H1 (cell line): ENCODE measurements around the gene SPAG16. TPM values are rescaled to one million over a fixed set of nuclear protein-coding genes. Genes with fewer than 3 reads are reported as not detected.
"Not testable (repeated sequence)": the region's sequence is repeated elsewhere in the genome, so short reads cannot be mapped to it uniquely, and the experiment has no call there.

ENCODE experiments used
- CTCF ChIA-PET: fragments of 300-600 bp; sonication (Branson Sonifier 250); formaldehyde crosslinking; loops from one replicate; lab custom pipeline; 2021; ENCODE audit not compliant: partially characterized antibody; lab: Charles Lee
- POLR2A ChIA-PET: fragments of 300-600 bp; sonication (Branson Sonifier 250); formaldehyde crosslinking; loops from one replicate; lab custom pipeline; 2021; ENCODE audit warnings: inconsistent platforms; ENCODE audit not compliant: partially characterized antibody; lab: Charles Lee
- DNase-seq, 2 experiments: peaks; one replicate each; pipeline versions ENCODE4 v3.0.0 to v3.0.0-alpha.2; 2010 to 2022; ENCODE audit warnings: low spot score in 2 of 2, low read depth in 1 of 2, mixed read lengths in 1 of 2
- FAIRE-seq: peaks from 2 replicates; lab custom pipeline; 2011; peaks lifted over from hg19 to GRCh38; lab: Jason Lieb, UNC
- H2AFZ ChIP-seq: 2 replicates; pipeline ENCODE4 v1.8.1; 2012; ENCODE audit warnings: low read length, inconsistent platforms
- H2AK5ac ChIP-seq: 2 replicates; pipeline ENCODE4 v1.6.1; 2013; ENCODE audit warnings: low read depth, low read length
- H2BK120ac ChIP-seq: replicated peaks from 2 replicates; pipeline ENCODE3; 2013; ENCODE audit warnings: low read depth, low read length, inconsistent platforms
- H2BK12ac ChIP-seq: 2 replicates; pipeline ENCODE4 v1.6.1; 2013; ENCODE audit warnings: low read depth, low read length
- H2BK15ac ChIP-seq: 2 replicates; pipeline ENCODE4 v1.6.1; 2013; ENCODE audit warnings: low read length
- H2BK20ac ChIP-seq: 2 replicates; pipeline ENCODE4 v1.6.1; 2013; ENCODE audit warnings: low read length
- H2BK5ac ChIP-seq: 2 replicates; pipeline ENCODE4 v1.6.1; 2013; ENCODE audit warnings: low read depth, low read length
- H3K14ac ChIP-seq: 2 replicates; pipeline ENCODE4 v1.6.1; 2013; ENCODE audit warnings: inconsistent platforms; ENCODE audit not compliant: insufficient read length
- H3K18ac ChIP-seq: 2 replicates; pipeline ENCODE4 v1.6.1; 2013; ENCODE audit warnings: low read length; ENCODE audit errors: extremely low read depth
- H3K23ac ChIP-seq: 2 replicates; pipeline ENCODE4 v1.6.1; 2013; ENCODE audit warnings: inconsistent platforms; ENCODE audit not compliant: insufficient read length
- H3K23me2 ChIP-seq: 2 replicates; pipeline ENCODE4 v1.6.1; 2013; ENCODE audit warnings: low read depth, low read length
- H3K27ac ChIP-seq: 2 replicates; pipeline ENCODE4 v1.6.1; 2011; ENCODE audit warnings: low read depth, low read length, inconsistent platforms
- H3K27me3 ChIP-seq, 4 experiments: replicated peaks in 1 of 4; 1 replicate in 1 of 4; 2 replicates in 3 of 4; pipeline versions ENCODE4 v1.6.1 to v1.8.1; 2011 to 2013; ENCODE audit warnings: low read length in 3 of 4, mild to moderate bottlenecking in 3 of 4, inconsistent platforms in 2 of 4, mixed read lengths in 2 of 4, moderate library complexity in 1 of 4; ENCODE audit not compliant: control insufficient read depth in 3 of 4, insufficient read depth in 3 of 4; ENCODE audit errors: extremely low read depth in 1 of 4
- H3K36me3 ChIP-seq, 4 experiments: 2 replicates each; pipeline versions ENCODE4 v1.6.1 to v1.8.1; 2011 to 2013; ENCODE audit warnings: mild to moderate bottlenecking in 4 of 4, low read length in 3 of 4, moderate library complexity in 2 of 4, control low read depth in 1 of 4, inconsistent platforms in 1 of 4; ENCODE audit not compliant: insufficient read depth in 4 of 4, control insufficient read depth in 2 of 4
- H3K4ac ChIP-seq: replicated peaks from 2 replicates; pipeline ENCODE3; 2013; ENCODE audit warnings: low read length, low read depth, mixed read lengths, inconsistent platforms; ENCODE audit not compliant: insufficient read length
- H3K4me1 ChIP-seq, 4 experiments: replicated peaks in 1 of 4; 1 replicate in 1 of 4; 2 replicates in 3 of 4; pipeline versions ENCODE4 v1.6.1 to v1.8.1; 2011 to 2013; ENCODE audit warnings: low read length in 3 of 4, inconsistent platforms in 2 of 4, mixed read lengths in 1 of 4; ENCODE audit not compliant: insufficient read depth in 4 of 4, control insufficient read depth in 3 of 4
- H3K4me2 ChIP-seq, 2 experiments: 2 replicates each; pipeline versions ENCODE4 v1.6.1 to v1.8.1; 2011 to 2013; ENCODE audit warnings: low read depth in 2 of 2, low read length in 2 of 2, control low read depth in 1 of 2, inconsistent platforms in 1 of 2, mild to moderate bottlenecking in 1 of 2; ENCODE audit not compliant: insufficient read depth in 1 of 2
- H3K4me3 ChIP-seq, 4 experiments: fragments of 200-600, 300-600 bp in 1 of 4; sonication (generic), shearing (Covaris generic), sonication (Bioruptor Twin) in 1 of 4; 2 replicates each; pipeline versions ENCODE4 v1.5.1 to v1.8.1; 2011 to 2016; ENCODE audit warnings: low read length in 4 of 4, low read depth in 3 of 4, control low read depth in 2 of 4, inconsistent platforms in 2 of 4, mild to moderate bottlenecking in 2 of 4, mixed read lengths in 1 of 4, moderate library complexity in 1 of 4; ENCODE audit not compliant: insufficient read depth in 2 of 4; ENCODE audit errors: extremely low read depth in 1 of 4
- H3K56ac ChIP-seq: replicated peaks from 2 replicates; pipeline ENCODE3; 2013; ENCODE audit warnings: low read depth, mild to moderate bottlenecking, mixed read lengths, low read length, inconsistent platforms; ENCODE audit not compliant: insufficient read length
- H3K79me1 ChIP-seq: 2 replicates; pipeline ENCODE4 v1.6.1; 2013; ENCODE audit warnings: low read depth, low read length, control low read depth
- H3K79me2 ChIP-seq, 2 experiments: 2 replicates each; pipeline versions ENCODE4 v1.6.1 to v1.8.1; 2012 to 2013; ENCODE audit warnings: low read length in 2 of 2, mild to moderate bottlenecking in 2 of 2, inconsistent platforms in 1 of 2; ENCODE audit not compliant: insufficient read depth in 2 of 2, control insufficient read depth in 1 of 2
- H3K9ac ChIP-seq, 4 experiments: replicated peaks in 1 of 4; 1 replicate in 1 of 4; 2 replicates in 3 of 4; pipeline versions ENCODE4 v1.6.1 to v1.8.1; 2011 to 2013; ENCODE audit warnings: low read depth in 3 of 4, low read length in 3 of 4, control low read depth in 2 of 4, mild to moderate bottlenecking in 2 of 4, moderate library complexity in 2 of 4, inconsistent platforms in 1 of 4; ENCODE audit errors: extremely low read depth in 1 of 4
- H3K9me3 ChIP-seq, 2 experiments: 2 replicates each; pipeline versions ENCODE4 v1.6.1 to v1.8.1; 2012 to 2013; ENCODE audit warnings: mild to moderate bottlenecking in 2 of 2, moderate library complexity in 2 of 2, control low read depth in 1 of 2, inconsistent platforms in 1 of 2, low read depth in 1 of 2, low read length in 1 of 2, mixed read lengths in 1 of 2; ENCODE audit not compliant: insufficient read depth in 2 of 2
- H4K20me1 ChIP-seq, 2 experiments: replicated peaks in 1 of 2; 2 replicates each; pipeline versions ENCODE3 to v1.8.1; 2011 to 2013; ENCODE audit warnings: inconsistent platforms in 2 of 2, low read length in 2 of 2, mild to moderate bottlenecking in 1 of 2; ENCODE audit not compliant: insufficient read depth in 2 of 2, control insufficient read depth in 1 of 2
- H4K5ac ChIP-seq: 2 replicates; pipeline ENCODE4 v1.6.1; 2013; ENCODE audit warnings: low read length, low read depth, mixed read lengths, inconsistent platforms; ENCODE audit not compliant: insufficient read length
- H4K8ac ChIP-seq: 2 replicates; pipeline ENCODE4 v1.8.0; 2013; ENCODE audit warnings: mild to moderate bottlenecking, moderate library complexity, low read length, inconsistent platforms; ENCODE audit not compliant: insufficient read depth; ENCODE audit errors: extremely low read depth
- H4K91ac ChIP-seq: replicated peaks from 2 replicates; pipeline ENCODE3; 2013; ENCODE audit warnings: low read length, mixed read lengths, inconsistent platforms; ENCODE audit not compliant: insufficient read length
- WGBS, 2 experiments: shearing (Covaris generic) in 1 of 2; methylation state at CpG; one replicate each; pipeline versions ENCODE4 v1.1.6 to v1.1.7; 2013 to 2015; ENCODE audit warnings: low lambda C conversion rate in 2 of 2, mixed read lengths in 2 of 2, inconsistent platforms in 1 of 2, low coverage in 1 of 2, missing lambda C conversion rate in 1 of 2; ENCODE audit not compliant: insufficient replicate concordance in 2 of 2, insufficient coverage in 1 of 2, insufficient read length in 1 of 2; ENCODE audit errors: extremely low coverage in 1 of 2, missing lambda C conversion rate in 1 of 2; 5-methylcytosine and 5-hydroxymethylcytosine counted together
- polyA plus RNA-seq, 7 experiments: library from polyadenylated mRNA; depleted of rRNA in 3 of 7; stranded (reverse) in 5 of 7; unstranded in 2 of 7; fragments of >200 nt in 5 of 7; fragments of 200-250 nt in 2 of 7; gene quantifications; 1 replicate in 5 of 7; 2 replicates in 1 of 7; 4 replicates in 1 of 7; pipeline versions ENCODE4 v1.2.1 to v1.2.3, GENCODE V29; 2011 to 2013; ENCODE audit warnings: missing spikeins in 2 of 7, mixed read lengths in 2 of 7
- total RNA-seq: library from RNA; stranded (reverse); fragmentation: NEBNext Ultra II Directional; extraction: Animal tissue kit (Norgen Biotek cat#: 25700); gene quantifications from 2 replicates; pipeline ENCODE4 v1.2.1, GENCODE V29; 2021

SPAG16 gene
- total and polyA plus RNA-seq, 2 of the 8 experiments (the other 6 are each of a cell fraction or from before 2014, with no cell fraction given) = 6.0 to 14.9 TPM

GRCh38 chr2:213998976-213999375, 714.7 kb downstream of the SPAG16 start:
- H3K4me1 ChIP-seq, H3K23me2 ChIP-seq, H4K20me1 ChIP-seq, H2BK120ac ChIP-seq, H3K18ac ChIP-seq, H3K9me3 ChIP-seq, H3K4me3 ChIP-seq, H3K36me3 ChIP-seq, CTCF ChIA-PET, H3K9ac ChIP-seq, H2BK15ac ChIP-seq, H2AFZ ChIP-seq, H3K79me2 ChIP-seq, H3K4me2 ChIP-seq, H2BK5ac ChIP-seq, H4K5ac ChIP-seq, H4K8ac ChIP-seq, H3K27me3 ChIP-seq, H2BK20ac ChIP-seq, H3K23ac ChIP-seq, H2AK5ac ChIP-seq, H3K14ac ChIP-seq, POLR2A ChIA-PET, FAIRE-seq, H3K27ac ChIP-seq, H3K56ac ChIP-seq, DNase-seq, H3K4ac ChIP-seq, H4K91ac ChIP-seq, H3K79me1 ChIP-seq: not testable (repeated sequence)
- 0 out of 2 replicates have a peak overlapping the region, but pooled peaks have one; percentile 51 for H2BK12ac ChIP-seq
- 75% methylated on average over 3 of the region's 3 CpGs; no CpG with 5 or more reads in 1 of the 2 experiments for WGBS, 2 experiments
